ENCODE measurements around the gene FOXB1.

The FOXB1 gene

DNA sequence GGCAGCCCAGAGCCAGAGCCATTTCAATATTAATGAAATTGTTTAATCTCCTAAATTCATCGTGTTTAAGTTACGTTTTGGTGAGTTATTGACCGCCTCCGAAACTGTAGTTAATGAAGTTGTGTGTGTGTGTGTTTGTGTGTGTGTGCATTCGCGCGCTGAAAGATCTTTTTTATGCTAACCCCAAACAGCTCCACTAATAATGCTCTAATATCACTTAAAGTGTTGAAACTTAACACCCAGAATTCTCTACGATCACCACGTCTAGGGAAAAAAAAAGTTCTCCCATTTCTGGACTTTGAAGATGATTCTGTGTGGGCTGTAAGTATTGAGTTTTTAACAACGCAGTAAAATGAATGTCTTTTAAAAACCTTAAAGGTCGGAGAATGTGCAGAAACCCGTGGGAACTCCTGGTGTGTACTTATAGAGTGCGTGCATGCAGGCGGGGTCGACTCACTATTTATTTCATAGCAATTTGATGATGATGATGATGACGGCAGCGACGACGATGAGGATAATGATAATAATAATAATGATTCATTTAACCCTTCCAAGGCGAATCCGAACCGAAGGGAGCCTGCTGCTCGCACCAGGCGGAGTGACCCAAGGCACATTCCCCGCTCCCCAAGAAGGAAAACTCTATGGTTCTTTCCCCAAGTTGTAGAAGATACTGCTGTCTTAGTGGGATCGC is 1.4 kb upstream of the FOXB1 start:
- H3K36me3 Mint-ChIP-seq (ENCODE audit: low read depth), result peaks cover 11% of the 10 kb centered on the region
- peaks cover 4% of the 10 kb centered on the region for H3K9me3 Mint-ChIP-seq
- H3K27me3 Mint-ChIP-seq (ENCODE audit: low read depth), result peaks cover 89% of the 10 kb centered on the region
- H3K27ac Mint-ChIP-seq, result peak overlapping the region; percentile 64
- no peak for DNase-seq (ENCODE audit: low spot score)
- H3K4me3 Mint-ChIP-seq, result peak overlapping the region; percentile 47
- H3K4me1 Mint-ChIP-seq (ENCODE audit: low read depth), result peaks cover 70% of the 10 kb centered on the region

- H3K36me3 Mint-ChIP-seq (ENCODE audit: low read depth), result peaks cover 11% of the 10 kb centered on the region
- H3K27ac Mint-ChIP-seq, result peak overlapping the region; percentile 64
- H3K27me3 Mint-ChIP-seq (ENCODE audit: low read depth), result peaks cover 88% of the 10 kb centered on the region
- no peak for DNase-seq (ENCODE audit: low spot score)
- peaks cover 4% of the 10 kb centered on the region for H3K9me3 Mint-ChIP-seq
- H3K4me3 Mint-ChIP-seq, result peak overlapping the region; percentile 91
- H3K4me1 Mint-ChIP-seq (ENCODE audit: low read depth), result peaks cover 66% of the 10 kb centered on the region
Observed at GRCh38 chr15:60003243-60004008, 685 bp upstream of the FOXB1 start.

DNA sequence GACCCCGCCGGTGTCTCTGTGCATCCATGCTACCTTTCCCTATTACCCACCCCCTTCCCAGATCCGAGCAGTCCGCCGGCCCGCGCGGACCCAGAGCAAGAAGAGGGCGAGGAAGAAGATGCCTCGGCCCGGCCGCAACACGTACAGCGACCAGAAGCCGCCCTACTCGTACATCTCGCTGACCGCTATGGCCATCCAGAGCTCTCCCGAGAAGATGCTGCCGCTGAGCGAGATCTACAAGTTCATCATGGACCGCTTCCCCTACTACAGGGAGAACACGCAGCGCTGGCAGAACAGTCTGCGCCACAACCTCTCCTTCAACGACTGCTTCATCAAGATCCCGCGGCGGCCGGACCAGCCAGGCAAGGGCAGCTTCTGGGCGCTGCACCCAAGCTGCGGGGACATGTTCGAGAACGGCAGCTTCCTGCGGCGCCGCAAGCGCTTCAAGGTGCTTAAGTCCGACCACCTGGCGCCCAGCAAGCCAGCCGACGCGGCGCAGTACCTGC is 788 bp downstream of the FOXB1 start:
- Mint-ChIP-seq H3K27ac (peak overlapping the region; percentile 95), H3K36me3 (ENCODE audit: low read depth) (peaks cover 8% of the 10 kb centered on the region), H3K4me1 (ENCODE audit: low read depth) (peaks cover 60% of the 10 kb centered on the region), H3K4me3 (peak overlapping the region; percentile 91), H3K9me3 (peaks cover 4% of the 10 kb centered on the region), H3K27me3 (ENCODE audit: low read depth) (peaks cover 87% of the 10 kb centered on the region)
- DNase-seq (ENCODE audit: low spot score), result no peak

DNA sequence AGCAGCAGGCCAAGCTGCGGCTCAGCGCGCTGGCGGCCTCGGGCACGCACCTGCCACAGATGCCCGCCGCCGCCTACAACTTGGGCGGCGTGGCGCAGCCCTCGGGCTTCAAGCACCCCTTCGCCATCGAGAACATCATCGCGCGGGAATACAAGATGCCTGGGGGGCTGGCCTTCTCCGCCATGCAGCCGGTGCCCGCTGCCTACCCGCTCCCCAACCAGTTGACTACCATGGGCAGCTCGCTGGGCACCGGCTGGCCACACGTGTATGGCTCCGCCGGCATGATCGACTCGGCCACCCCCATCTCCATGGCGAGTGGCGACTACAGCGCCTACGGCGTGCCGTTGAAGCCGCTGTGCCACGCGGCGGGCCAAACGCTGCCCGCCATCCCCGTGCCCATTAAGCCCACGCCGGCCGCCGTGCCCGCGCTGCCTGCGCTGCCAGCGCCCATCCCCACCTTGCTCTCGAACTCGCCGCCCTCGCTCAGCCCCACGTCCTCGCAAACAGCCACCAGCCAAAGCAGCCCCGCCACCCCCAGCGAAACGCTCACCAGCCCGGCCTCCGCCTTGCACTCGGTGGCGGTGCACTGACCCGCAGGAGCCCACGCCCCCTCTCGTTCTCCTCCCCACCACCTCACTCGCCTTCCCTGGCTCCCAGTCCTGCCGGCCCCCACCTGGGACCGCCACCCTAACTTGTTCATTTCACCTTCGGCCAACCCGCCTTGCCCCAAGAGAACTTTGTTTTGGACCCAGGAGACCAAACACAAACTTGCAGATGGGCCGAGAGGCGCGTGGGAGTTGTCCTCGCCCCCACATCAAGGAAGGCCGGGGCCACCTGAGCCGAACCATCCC is 1.5 kb downstream of the FOXB1 start:
- Mint-ChIP-seq H3K9me3 (peaks cover 4% of the 10 kb centered on the region), H3K4me3 (peak overlapping the region; percentile 91), H3K27ac (peak overlapping the region; percentile 95), H3K36me3 (ENCODE audit: low read depth) (peaks cover 8% of the 10 kb centered on the region), H3K4me1 (ENCODE audit: low read depth) (peaks cover 55% of the 10 kb centered on the region), H3K27me3 (ENCODE audit: low read depth) (peaks cover 87% of the 10 kb centered on the region)
- DNase-seq (ENCODE audit: low spot score), result peak; percentile 34

DNA sequence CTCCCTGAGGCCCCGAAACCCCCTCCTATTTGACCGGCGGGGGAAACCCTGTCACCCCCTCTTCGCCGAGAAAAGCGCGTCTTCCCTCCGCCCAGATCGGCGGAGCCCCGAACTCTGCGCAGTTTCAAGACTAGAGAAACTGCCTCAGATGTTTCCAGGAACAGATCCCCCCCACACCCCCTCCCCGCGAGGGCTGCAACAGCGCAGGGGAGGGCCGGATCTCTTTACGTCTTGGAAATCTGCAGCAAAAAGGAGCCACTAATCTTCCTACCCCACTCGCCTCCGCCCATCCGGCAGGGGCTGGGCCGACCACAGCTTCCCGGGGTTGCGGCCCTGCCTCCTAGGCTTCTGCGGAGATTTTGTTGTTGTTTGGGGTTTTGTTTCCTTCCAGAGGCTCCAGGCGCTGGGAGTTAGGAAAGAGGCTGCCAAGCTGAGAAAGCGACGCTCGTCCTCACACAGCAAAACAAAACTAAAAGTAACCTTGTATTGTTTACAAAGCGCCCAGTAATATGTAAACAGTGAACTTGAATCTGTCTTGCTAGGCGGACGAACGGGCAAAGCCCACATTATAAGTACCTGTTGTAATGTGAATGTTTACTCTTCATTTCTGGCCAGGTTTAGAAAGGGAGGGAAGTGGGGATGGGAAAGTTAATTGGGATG is 2.2 kb downstream of the FOXB1 start:
- Mint-ChIP-seq H3K9me3 (peaks cover 4% of the 10 kb centered on the region), H3K27ac (peak overlapping the region; percentile 95), H3K4me3 (peak overlapping the region; percentile 91), H3K4me1 (ENCODE audit: low read depth) (peaks cover 55% of the 10 kb centered on the region), H3K36me3 (ENCODE audit: low read depth) (peaks cover 8% of the 10 kb centered on the region), H3K27me3 (ENCODE audit: low read depth) (peaks cover 87% of the 10 kb centered on the region)
- DNase-seq (ENCODE audit: low spot score), result peak; percentile 88

DNA sequence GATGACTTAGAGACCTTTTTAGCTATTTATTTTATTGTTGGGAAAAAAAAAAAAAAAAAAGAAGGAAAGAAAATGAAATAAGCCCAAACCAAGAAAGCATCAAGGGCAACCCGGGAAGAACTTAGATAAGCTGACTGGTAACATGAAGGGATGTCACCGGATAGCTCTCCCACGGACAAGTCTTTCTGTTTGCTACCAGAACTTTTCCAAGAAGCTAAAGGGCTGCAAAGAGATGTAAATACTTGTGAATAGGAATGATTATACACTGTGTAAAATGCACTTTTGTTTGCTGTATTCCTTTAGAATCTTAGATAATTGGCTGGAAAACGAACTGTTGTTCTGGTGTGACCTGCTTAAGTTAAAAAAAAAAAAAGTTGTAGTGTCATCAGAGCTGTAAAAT is 2.8 kb downstream of the FOXB1 start:
- H3K4me1 Mint-ChIP-seq (ENCODE audit: low read depth), result peaks cover 50% of the 10 kb centered on the region
- peak overlapping the region; percentile 95 for H3K27ac Mint-ChIP-seq
- peaks cover 4% of the 10 kb centered on the region for H3K9me3 Mint-ChIP-seq
- H3K4me3 Mint-ChIP-seq, result peak overlapping the region; percentile 91
- peaks cover 87% of the 10 kb centered on the region for H3K27me3 Mint-ChIP-seq (ENCODE audit: low read depth)
- no peak for DNase-seq (ENCODE audit: low spot score)
- peaks cover 8% of the 10 kb centered on the region for H3K36me3 Mint-ChIP-seq (ENCODE audit: low read depth)

DNA sequence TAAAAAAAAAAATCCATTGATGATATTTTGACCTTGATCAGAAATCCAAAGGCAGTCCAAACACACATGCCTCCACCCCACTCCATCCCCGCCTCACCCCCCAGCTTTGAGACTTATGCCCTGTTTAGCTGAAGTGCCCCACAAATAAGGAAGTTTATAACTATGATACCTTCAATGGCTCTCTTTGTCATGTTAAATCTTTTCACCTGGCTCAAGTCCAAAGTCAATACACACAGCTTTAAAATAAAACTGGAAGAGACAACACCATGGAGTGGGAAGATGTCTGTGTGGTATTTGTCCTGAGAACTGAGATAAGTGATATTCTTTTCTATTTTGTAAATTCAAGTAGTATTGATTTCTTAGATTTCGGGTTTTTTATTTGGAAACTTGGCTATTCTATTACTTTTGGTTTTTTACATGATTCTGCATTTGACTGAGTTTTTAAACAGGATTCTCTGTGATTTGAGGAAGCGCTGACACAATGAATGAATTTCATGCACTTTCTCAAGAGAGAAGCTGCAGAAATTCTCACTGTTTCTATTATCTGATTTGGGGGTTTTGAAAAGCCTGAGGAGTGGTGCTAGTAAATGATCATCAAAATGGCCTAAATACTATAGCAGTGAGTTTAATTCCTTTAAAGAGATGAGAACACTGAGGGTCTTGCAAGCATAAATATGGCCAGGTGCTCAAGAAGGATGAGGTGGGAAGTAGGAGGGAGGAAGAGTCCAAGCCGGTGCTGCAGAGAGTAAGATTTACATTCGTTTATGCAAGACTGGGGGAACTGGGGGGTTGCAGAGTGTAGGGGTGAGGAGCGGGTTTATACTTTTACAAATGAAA is 5.2 kb downstream of the FOXB1 start:
- peaks cover 2% of the 10 kb centered on the region for H3K36me3 Mint-ChIP-seq (ENCODE audit: low read depth)
- H3K9me3 Mint-ChIP-seq, result no peaks in the 10 kb centered on the region
- no peak for DNase-seq (ENCODE audit: low spot score)
- peaks cover 82% of the 10 kb centered on the region for H3K27me3 Mint-ChIP-seq (ENCODE audit: low read depth)
- H3K4me1 Mint-ChIP-seq (ENCODE audit: low read depth), result peaks cover 33% of the 10 kb centered on the region
- H3K4me3 Mint-ChIP-seq, result no peak overlapping the region
- H3K27ac Mint-ChIP-seq, result no peak overlapping the region

- no peak overlapping the region for H3K4me3 Mint-ChIP-seq
- peaks cover 2% of the 10 kb centered on the region for H3K36me3 Mint-ChIP-seq (ENCODE audit: low read depth)
- H3K4me1 Mint-ChIP-seq (ENCODE audit: low read depth), result peaks cover 29% of the 10 kb centered on the region
- H3K27me3 Mint-ChIP-seq (ENCODE audit: low read depth), result peaks cover 83% of the 10 kb centered on the region
- no peak for DNase-seq (ENCODE audit: low spot score)
- H3K27ac Mint-ChIP-seq, result no peak overlapping the region
- no peaks in the 10 kb centered on the region for H3K9me3 Mint-ChIP-seq
Observed at GRCh38 chr15:60009980-60010732, 6.0 kb downstream of the FOXB1 start.

DNA sequence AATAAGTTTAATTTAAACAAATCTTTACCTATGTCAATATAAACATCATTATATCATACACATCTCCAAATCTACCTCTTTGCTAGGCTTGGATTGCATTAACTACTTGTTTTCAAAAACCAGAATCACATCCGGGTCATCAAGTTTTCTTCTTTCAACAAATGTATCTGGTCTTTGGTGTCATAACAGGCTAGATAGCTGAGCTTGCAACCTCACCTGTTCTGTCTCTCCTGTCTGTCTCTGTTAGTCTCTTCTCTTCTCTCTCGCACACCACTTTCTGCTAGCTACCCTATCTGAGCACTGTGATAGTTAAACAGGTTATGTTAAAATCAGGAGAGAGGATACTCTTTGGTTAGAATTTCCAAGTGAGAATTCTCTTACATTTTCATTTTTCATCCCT is 6.7 kb downstream of the FOXB1 start:
- H3K36me3 Mint-ChIP-seq (ENCODE audit: low read depth), result peaks cover under 1% of the 10 kb centered on the region

DNA sequence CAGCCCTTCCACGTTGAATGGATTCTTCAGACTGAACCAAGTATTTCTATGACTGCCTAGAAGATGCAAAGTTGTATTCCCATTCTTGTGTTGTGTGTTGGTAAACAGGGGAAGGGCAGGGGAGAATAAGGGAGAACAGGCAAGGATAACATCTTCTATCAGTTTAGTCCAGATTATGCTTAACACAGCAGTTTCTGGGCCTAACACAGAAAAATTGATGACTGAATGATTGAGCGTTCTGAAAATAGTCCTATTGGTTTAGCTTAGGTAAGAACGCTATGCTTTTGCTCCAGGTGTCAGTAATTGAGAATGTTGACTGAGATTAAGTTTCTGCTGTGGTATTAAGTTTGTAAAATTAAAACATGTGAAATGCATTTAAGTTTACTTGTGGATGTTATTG is 8.6 kb downstream of the FOXB1 start:
- Mint-ChIP-seq H3K9me3 (peaks cover 6% of the 10 kb centered on the region), H3K27ac (no peak overlapping the region), H3K36me3 (ENCODE audit: low read depth) (no peaks in the 10 kb centered on the region), H3K4me3 (no peak overlapping the region), H3K27me3 (ENCODE audit: low read depth) (peaks cover 66% of the 10 kb centered on the region), H3K4me1 (ENCODE audit: low read depth) (peaks cover 22% of the 10 kb centered on the region)
- no peak for DNase-seq (ENCODE audit: low spot score)

More for the DNA sequence above, 6.7 kb downstream of the FOXB1 start:
- H3K27ac Mint-ChIP-seq, result no peak overlapping the region
- peaks cover 80% of the 10 kb centered on the region for H3K27me3 Mint-ChIP-seq (ENCODE audit: low read depth)
- no peak overlapping the region for H3K4me3 Mint-ChIP-seq
- peaks cover 28% of the 10 kb centered on the region for H3K4me1 Mint-ChIP-seq (ENCODE audit: low read depth)
- no peaks in the 10 kb centered on the region for H3K9me3 Mint-ChIP-seq
- no peak for DNase-seq (ENCODE audit: low spot score)

DNA sequence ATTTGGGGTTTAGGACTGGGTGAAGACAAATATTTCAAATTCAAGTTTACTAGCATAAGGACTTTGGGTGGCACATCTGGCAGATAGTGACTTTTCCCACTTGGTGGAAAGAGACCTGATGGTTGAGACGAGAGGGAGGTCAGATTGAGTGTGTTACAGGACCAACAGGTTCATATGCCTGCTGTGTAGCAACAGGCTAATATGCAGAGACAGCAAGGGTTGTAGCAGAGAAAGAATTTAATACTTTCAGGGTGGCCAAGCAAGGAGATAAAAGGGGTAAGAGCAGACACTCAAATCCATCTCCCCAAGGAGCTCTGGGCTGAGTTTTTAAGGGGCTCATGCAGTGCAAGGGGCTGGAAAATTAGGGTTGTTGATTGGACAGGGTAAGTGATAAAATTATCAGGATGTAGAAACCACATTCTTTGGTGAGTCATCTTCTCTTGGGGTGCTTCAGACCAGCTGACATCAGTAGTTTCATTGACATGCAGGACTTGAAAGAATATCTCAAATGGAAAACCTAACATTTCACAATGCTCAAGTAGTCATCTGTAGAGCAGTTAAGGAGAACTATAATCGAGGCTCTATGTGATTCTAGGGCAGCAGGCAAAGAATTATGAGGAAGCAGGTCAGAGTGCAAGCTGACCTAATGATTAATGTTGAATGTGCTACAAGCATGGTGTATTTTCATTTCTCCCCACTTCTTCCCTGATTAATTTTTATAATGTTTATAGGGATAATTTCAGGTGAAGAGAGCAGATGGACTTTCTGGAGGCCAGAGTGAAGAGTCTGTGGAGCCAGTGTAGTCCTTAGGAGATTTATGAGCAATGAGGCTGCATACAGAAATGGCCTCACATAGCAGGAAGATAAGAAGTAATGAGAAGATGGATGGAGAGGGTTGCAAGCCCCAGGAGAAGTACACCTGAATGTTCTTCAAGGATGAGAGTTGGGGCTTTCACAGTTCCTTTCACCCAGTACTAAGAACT is 13.7 kb downstream of the FOXB1 start:
- peak overlapping the region; percentile 46 for H3K4me3 Mint-ChIP-seq
- peak overlapping the region; percentile 74 for H3K27ac Mint-ChIP-seq
- peak; percentile 52 for DNase-seq (ENCODE audit: low spot score)
- H3K9me3 Mint-ChIP-seq, result peaks cover 12% of the 10 kb centered on the region
- H3K27me3 Mint-ChIP-seq (ENCODE audit: low read depth), result peaks cover 18% of the 10 kb centered on the region
- peaks cover 4% of the 10 kb centered on the region for H3K36me3 Mint-ChIP-seq (ENCODE audit: low read depth)
- H3K4me1 Mint-ChIP-seq (ENCODE audit: low read depth), result peaks cover 32% of the 10 kb centered on the region

Data from T-helper 2 cell treated with Interferon-gamma antibody and Interleukin-4, amounts not matched to agents 5 μg/mL and 100 μg/mL, for 36 hours (primary cell).